Measurements from ENCODE around the gene LINGO4.

Gene LINGO4

DNA sequence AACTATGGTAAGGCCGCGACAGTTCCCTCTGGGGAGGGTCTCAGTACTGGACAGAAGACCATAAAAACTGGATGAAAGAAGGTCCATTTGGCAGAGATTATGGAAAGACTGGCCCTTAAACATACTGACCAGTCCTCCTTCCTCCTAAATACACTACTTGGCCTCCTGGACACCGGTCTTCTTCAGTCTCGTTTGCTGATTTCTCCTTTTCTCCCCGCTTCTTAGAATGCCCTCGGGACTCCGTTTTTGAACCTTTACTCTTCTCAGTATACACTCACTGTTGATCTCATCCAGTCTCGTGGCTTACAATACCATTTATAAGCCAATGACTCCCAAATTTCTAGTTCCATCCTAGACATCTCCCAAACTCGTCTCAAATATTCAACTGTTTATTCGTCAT is 41.2 kb downstream of the LINGO4 start:
- peak overlapping the region; percentile 81 to 85 for H3K4me3 ChIP-seq (replicated peaks in 1 of 2; ENCODE audit: low read depth in 2 of 2, low read length in 2 of 2)
- TF ChIP-seq, protein P1, sequence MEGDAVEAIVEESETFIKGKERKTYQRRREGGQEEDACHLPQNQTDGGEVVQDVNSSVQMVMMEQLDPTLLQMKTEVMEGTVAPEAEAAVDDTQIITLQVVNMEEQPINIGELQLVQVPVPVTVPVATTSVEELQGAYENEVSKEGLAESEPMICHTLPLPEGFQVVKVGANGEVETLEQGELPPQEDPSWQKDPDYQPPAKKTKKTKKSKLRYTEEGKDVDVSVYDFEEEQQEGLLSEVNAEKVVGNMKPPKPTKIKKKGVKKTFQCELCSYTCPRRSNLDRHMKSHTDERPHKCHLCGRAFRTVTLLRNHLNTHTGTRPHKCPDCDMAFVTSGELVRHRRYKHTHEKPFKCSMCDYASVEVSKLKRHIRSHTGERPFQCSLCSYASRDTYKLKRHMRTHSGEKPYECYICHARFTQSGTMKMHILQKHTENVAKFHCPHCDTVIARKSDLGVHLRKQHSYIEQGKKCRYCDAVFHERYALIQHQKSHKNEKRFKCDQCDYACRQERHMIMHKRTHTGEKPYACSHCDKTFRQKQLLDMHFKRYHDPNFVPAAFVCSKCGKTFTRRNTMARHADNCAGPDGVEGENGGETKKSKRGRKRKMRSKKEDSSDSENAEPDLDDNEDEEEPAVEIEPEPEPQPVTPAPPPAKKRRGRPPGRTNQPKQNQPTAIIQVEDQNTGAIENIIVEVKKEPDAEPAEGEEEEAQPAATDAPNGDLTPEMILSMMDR (IDR thresholded peaks at IDR 0.05; ENCODE audit: low read depth, low read length) = no peak
- peak; percentile 3 to 18 for DNase-seq (ENCODE audit: low read depth in 2 of 2)

DNA sequence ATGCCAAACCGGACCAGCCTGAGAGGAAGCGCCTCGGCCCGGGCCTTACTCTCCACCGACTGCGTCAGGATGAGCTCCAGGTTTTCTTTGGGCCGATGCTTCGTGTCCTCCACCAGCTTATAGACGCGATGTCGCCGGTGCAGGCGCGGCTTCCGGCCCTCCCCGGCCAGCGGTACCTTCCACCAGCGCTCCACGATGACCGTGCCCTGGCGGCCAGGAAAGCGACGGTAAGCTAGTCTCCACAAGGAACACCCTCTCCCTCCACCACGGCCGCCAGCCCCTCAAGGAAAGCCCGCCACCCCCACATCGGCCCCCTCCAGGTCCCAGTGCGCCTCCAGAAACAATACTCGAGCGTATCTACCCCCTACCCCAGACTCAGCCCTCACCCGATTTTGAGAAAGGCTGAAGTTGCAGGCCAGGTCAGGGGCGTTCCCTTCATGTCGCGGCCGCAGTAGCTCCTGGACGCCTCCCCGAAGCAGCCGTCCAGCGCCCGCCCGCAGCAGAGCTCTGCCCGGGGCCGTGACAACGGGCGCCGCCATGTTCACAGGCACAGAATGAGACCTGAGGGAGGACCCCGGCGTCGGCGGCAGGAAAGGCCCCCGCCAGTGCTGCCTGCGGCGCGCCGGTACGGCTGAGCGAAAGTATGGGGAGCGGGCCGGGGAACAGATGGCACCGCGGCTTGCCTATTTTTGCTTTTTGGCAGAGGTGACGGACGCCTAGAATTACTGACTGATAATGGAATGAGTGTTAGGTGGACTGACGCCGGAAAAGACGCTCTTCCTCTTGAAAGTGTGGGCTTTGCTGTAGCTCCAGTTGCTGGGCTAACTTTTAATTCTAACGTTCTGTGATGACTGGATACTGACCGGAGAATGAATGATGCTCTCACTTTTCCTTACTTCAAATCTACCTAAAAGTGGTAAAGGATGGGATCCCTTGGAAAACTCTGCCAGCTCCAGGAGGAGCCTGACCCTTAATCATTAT is 42.0 kb downstream of the LINGO4 start, which contains the start of gene MRPL9:
Gene MRPL9 (minus strand): TSS at position 556 of the 981 bp plus-strand sequence. CDS start 17 bp downstream, at position 539.
- DNase-seq (ENCODE audit: low read depth in 2 of 2) = peak; percentile 80 to 82
- peak within 1 kb of the TSS; percentile 81 to 85 for H3K4me3 ChIP-seq (replicated peaks in 1 of 2; ENCODE audit: low read depth in 2 of 2, low read length in 2 of 2)
- TF ChIP-seq, protein P1 (IDR thresholded peaks at IDR 0.05; ENCODE audit: low read depth, low read length) = no peak

DNA sequence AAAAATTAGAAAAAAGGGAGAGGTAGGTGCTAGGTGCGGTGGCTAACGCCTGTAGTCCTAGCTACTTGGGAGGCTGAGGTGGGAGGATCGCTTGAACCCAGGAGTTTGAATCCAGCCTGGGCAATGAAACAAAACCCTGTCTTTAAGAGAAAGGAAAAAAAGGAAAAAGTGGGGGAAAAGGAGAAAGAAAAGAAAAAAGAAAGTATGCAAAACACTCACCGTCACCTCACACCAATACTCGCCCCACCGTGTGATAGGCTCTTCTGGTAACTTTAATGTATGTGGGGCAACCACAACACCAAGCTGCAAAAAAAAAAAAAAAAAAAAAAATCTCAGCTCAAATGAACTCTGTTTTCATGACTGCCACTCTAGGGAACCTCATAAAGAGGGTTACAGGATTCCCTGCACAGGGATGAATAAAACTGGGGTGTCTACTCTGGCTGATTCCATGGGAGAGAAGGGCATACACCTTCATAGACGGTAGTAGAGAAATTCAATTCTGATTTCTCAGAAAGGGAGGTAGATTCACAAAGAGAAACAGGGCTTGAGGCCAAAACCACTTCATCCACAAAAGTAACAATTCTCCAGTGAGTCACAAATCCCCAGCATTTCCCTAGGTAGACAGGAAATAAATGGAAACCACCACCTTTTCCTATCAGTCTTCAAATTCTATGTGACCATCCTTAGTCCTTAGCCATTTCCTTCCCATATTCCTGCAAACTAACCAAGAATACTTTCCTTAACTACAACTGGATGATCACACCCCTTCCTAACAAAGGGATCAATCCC is 44.4 kb downstream of the LINGO4 start:
- peak in 1 of 2 donors; percentile 4 for DNase-seq (ENCODE audit: low read depth in 2 of 2)
- no peak overlapping the region for H3K4me3 ChIP-seq (replicated peaks in 1 of 2; ENCODE audit: low read depth in 2 of 2, low read length in 2 of 2)
- TF ChIP-seq, protein P1 (IDR thresholded peaks at IDR 0.05; ENCODE audit: low read depth, low read length) = no peak

DNA sequence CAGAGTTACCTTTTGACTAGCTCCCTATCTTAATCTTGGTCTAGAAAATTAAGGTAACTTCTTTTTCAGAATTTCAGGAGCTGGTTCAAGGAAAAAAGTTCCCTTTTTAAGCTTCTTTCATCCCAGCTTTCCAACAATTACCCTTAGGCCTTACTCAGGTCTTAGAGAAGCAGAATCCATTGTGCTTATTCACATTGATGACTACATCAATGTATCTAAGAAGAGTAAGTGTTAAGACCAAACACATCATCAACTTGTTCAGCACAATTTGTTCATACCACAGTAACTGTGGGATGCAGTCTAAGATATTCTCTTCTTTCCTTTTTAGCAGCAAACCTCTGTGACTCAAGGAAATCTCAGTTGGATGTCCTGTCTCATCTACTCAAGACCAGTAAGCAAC is 46.0 kb downstream of the LINGO4 start:
- no peak overlapping the region for H3K4me3 ChIP-seq (replicated peaks in 1 of 2; ENCODE audit: low read depth in 2 of 2, low read length in 2 of 2)
- TF ChIP-seq, protein P1 (IDR thresholded peaks at IDR 0.05; ENCODE audit: low read depth, low read length) = no peak
- peak in 1 of 2 donors; percentile 10 for DNase-seq (ENCODE audit: low read depth in 2 of 2)

DNA sequence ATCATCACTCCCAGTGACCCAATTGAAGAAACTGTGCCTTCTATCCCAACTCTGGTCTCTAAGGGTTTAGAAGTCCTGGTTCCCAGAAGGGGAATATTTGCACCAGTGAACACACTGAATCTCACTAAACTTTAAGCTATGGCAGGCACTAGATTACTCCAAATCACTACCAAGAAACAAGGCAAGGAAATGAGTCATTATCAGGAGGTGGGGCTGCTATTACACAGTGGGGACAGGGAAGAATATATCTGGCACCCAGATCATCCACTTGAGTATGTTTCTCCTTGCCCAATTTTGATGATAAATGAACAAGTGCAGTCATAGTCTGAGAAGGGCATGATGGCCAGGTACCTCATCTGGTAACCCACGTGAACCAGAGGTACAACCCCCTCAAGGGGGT is 48.9 kb downstream of the LINGO4 start:
- TF ChIP-seq, protein P1 (IDR thresholded peaks at IDR 0.05; ENCODE audit: low read depth, low read length) = no peak
- DNase-seq (ENCODE audit: low read depth in 2 of 2) = peak; percentile 24 to 55
- no peak overlapping the region for H3K4me3 ChIP-seq (replicated peaks in 1 of 2; ENCODE audit: low read depth in 2 of 2, low read length in 2 of 2)

Measured in cardiac fibroblast (primary cell).